HG02870 (cell line): ENCODE results near the gene LATS2.
"Not testable (repeated sequence)": the region's sequence is repeated elsewhere in the genome, so short reads cannot be mapped to it uniquely, and the experiment has no call there.

Experiments
- ATAC-seq: cut with Tn5 transposase; IDR thresholded peaks from one replicate; pipeline ENCODE4 v1.9.1; 2021; ENCODE audit warnings: mild to moderate bottlenecking, moderate library complexity; ENCODE audit not compliant: unreplicated experiment

Gene LATS2

GRCh38 chr13:20972731-20973130 lies 88.7 kb downstream of the LATS2 start:
- ATAC-seq, result no peak

- no peak for ATAC-seq
Observed at GRCh38 chr13:20969182-20969581, 92.2 kb downstream of the LATS2 start.

GRCh38 chr13:20968745-20969144 lies 92.6 kb downstream of the LATS2 start:
- ATAC-seq, result no peak

- no peak for ATAC-seq
Observed at GRCh38 chr13:20967340-20967739, 94.0 kb downstream of the LATS2 start.

GRCh38 chr13:20964904-20965303 lies 96.5 kb downstream of the LATS2 start:
- ATAC-seq, result no peak

- not testable (repeated sequence) for ATAC-seq
Observed at GRCh38 chr13:20961663-20962062, 99.7 kb downstream of the LATS2 start.

GRCh38 chr13:20960663-20961309 lies 100.6 kb downstream of the LATS2 start:
- no peak for ATAC-seq

GRCh38 chr13:20957049-20957620 lies 104.3 kb downstream of the LATS2 start:
- ATAC-seq, result not testable (repeated sequence)

GRCh38 chr13:20955496-20955895 lies 105.9 kb downstream of the LATS2 start:
- ATAC-seq, result no peak

GRCh38 chr13:20953245-20953931 lies 108.0 kb downstream of the LATS2 start:
- ATAC-seq, result no peak

GRCh38 chr13:20952838-20953237 lies 108.5 kb downstream of the LATS2 start:
- ATAC-seq, result no peak

GRCh38 chr13:20948001-20948400 lies 113.4 kb downstream of the LATS2 start:
- ATAC-seq, result not testable (repeated sequence)

- ATAC-seq, result no peak
Observed at GRCh38 chr13:20945952-20946383, 115.4 kb downstream of the LATS2 start.

GRCh38 chr13:20942938-20943559 lies 118.3 kb downstream of the LATS2 start:
- no peak for ATAC-seq

GRCh38 chr13:20940511-20940910 lies 120.9 kb downstream of the LATS2 start:
- ATAC-seq, result not testable (repeated sequence)

GRCh38 chr13:20940083-20940482 lies 121.3 kb downstream of the LATS2 start:
- ATAC-seq, result no peak

GRCh38 chr13:20939662-20940061 lies 121.7 kb downstream of the LATS2 start:
- no peak for ATAC-seq

- no peak for ATAC-seq
Observed at GRCh38 chr13:20938302-20938701, 123.1 kb downstream of the LATS2 start.

GRCh38 chr13:20927596-20928257 lies 133.7 kb downstream of the LATS2 start:
- ATAC-seq, result no peak

- ATAC-seq, result not testable (repeated sequence)
Observed at GRCh38 chr13:20925395-20925790, 136.0 kb downstream of the LATS2 start.

- no peak for ATAC-seq
Observed at GRCh38 chr13:20924758-20925394, 136.5 kb downstream of the LATS2 start.
